Heart left ventricle (tissue), 13 donors: Measurements from ENCODE around the gene NUS1.

Source experiments
- POLR2A ChIP-seq, 2 donors: fragments of 450-650 bp; IDR thresholded peaks; one replicate each; pipeline ENCODE4 v1.6.1; 2017; ENCODE audit warnings: antibody characterized with exemption in 2 of 2, mild to moderate bottlenecking in 2 of 2, moderate library complexity in 2 of 2
- TF ChIP-seq, protein P1 (sequence below), 12 donors: fragments of 200-600 bp; sonication (generic) in 4 of 12; IDR thresholded peaks; one replicate each; pipeline versions ENCODE4 v1.5.0 to v1.8.0; 2018 to 2022; ENCODE audit warnings: antibody characterized with exemption in 12 of 12, mild to moderate bottlenecking in 5 of 12
- donor health status: ischemic (EF 13 %, LVEDD 7.1; RV severe dilation, severe dysfunction).
- donor health status: DM: no; HTN: yes; CAD: no.
- donor health status: DM: no; HTN: no; CAD: no.
- donor health status: ischemic (EF 25% LVEDD 6.9; RV normal size, moderate dysfunction).
- donor health status: ischemic (EF 25% LVEDD 5.7; RV mildly dilated, moderate dysfunction).
- donor health status: ischemic (EF 35%, LVEDD 5.7; RV mildly dilated, moderate dysfunction).
- donor health status: nonischemic (EF 11% LVEDD 7.7; RV severe dilation, severe dysfunction).
- donor health status: DM: yes; HTN: yes; CAD: no.
- donor health status: PGD.
- donor health status: ischemic (EF 29% LVEDD 5.4; RV normal size, mild dysfunction).
- donor health status: nonischemic (EF 23%, LVEDD 6.1; RV moderate dilation, normal function).

DNA sequence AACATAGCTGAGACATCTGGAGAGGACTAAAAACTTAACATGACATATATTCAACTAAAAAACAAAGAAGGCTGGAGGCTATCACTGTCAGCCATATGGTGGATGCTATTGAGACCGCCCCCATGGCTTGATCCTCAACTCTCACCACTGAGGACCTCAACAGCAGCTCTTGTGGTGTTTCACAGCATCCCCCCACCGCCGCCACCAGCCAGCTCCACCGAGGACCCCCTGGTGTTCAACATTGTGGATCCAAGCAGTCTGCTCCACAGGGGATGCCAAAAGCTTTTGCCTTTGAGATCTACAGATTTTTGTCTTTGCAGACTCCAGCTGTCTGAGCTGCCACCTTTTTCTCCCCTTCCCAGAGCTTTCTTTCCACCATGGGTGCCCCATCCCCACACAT, 64.6 kb downstream of the NUS1 start:
- TF ChIP-seq, protein P1, sequence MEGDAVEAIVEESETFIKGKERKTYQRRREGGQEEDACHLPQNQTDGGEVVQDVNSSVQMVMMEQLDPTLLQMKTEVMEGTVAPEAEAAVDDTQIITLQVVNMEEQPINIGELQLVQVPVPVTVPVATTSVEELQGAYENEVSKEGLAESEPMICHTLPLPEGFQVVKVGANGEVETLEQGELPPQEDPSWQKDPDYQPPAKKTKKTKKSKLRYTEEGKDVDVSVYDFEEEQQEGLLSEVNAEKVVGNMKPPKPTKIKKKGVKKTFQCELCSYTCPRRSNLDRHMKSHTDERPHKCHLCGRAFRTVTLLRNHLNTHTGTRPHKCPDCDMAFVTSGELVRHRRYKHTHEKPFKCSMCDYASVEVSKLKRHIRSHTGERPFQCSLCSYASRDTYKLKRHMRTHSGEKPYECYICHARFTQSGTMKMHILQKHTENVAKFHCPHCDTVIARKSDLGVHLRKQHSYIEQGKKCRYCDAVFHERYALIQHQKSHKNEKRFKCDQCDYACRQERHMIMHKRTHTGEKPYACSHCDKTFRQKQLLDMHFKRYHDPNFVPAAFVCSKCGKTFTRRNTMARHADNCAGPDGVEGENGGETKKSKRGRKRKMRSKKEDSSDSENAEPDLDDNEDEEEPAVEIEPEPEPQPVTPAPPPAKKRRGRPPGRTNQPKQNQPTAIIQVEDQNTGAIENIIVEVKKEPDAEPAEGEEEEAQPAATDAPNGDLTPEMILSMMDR (IDR thresholded peaks at IDR 0.05), result no peak
- TF ChIP-seq POLR2A (IDR thresholded peaks at IDR 0.05), result no peak
